ENCODE measurements around the gene RBM20. TPM values are rescaled to one million over a fixed set of nuclear protein-coding genes. Genes with fewer than 3 reads are reported as not detected.

RBM20 gene
- total and polyA plus RNA-seq, 2 of the 13 experiments (the other 11 are each of a cell fraction or from before 2014, with no cell fraction given) = 0.02 to 0.22 TPM

DNA sequence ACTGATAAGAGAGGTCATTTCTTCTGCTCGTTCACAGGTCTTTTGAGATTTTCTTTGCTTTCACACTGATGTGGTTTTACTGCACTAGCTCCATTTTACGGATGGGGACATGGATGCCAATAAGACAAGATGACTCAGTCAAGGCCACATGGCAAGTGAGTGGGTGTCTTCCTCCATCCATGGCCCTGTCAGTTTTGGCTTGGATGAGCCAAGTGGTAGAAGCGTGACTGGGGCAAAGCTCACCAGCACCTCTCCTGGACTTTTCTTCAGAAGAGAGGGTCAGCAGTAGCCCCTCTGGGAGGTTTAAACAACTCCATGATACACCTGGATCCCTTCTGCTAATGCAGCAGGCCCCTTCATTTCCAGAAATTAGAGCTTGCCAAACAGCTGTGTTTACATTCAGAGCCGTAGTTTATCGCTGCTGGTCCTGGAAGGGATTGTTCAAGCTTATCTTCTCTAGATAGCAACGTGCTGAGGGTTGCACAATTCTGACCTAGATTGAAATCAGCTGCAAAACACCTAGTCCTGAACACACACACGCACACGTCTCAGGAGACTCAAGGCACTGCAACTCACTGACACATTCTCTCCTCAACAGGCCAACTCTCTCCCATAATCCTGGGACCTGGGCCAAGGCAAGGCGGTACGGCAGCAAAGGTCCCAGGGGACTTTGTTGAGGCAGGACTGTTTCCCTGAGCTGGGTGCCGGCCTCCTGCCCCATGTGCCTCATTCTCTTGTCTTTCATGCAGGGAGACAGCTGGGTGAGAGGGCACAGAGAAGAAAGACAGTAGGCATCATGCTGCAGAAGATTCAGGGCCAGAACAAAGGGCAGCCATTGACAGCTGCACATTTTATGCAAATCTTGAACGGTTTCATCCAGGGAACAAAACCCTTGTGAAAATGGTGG is 213.4 kb downstream of the RBM20 start (continued):
- TF ChIP-seq, protein P1, sequence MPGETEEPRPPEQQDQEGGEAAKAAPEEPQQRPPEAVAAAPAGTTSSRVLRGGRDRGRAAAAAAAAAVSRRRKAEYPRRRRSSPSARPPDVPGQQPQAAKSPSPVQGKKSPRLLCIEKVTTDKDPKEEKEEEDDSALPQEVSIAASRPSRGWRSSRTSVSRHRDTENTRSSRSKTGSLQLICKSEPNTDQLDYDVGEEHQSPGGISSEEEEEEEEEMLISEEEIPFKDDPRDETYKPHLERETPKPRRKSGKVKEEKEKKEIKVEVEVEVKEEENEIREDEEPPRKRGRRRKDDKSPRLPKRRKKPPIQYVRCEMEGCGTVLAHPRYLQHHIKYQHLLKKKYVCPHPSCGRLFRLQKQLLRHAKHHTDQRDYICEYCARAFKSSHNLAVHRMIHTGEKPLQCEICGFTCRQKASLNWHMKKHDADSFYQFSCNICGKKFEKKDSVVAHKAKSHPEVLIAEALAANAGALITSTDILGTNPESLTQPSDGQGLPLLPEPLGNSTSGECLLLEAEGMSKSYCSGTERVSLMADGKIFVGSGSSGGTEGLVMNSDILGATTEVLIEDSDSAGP (CRISPR knock-in tag; IDR thresholded peaks at IDR 0.05; ENCODE audit: borderline replicate concordance) = peak; percentile 51; the same call in 1 of the 2 replicates
- TF ChIP-seq HHEX (CRISPR knock-in tag; IDR thresholded peaks at IDR 0.05) = peak; percentile 62; the same call in 1 of the 2 replicates
- TF ChIP-seq PPARG (CRISPR knock-in tag; conservative IDR thresholded peaks at IDR 0.05) = peak; percentile 57
- peak; percentile 24; the same call in 1 of the 2 replicates for TF ChIP-seq JUND (CRISPR knock-in tag; IDR thresholded peaks at IDR 0.05)
- TF ChIP-seq SNAPC2 (CRISPR knock-in tag; IDR thresholded peaks at IDR 0.05) = peak; percentile 56; the same call in 1 of the 2 replicates
- TF ChIP-seq, protein P2, sequence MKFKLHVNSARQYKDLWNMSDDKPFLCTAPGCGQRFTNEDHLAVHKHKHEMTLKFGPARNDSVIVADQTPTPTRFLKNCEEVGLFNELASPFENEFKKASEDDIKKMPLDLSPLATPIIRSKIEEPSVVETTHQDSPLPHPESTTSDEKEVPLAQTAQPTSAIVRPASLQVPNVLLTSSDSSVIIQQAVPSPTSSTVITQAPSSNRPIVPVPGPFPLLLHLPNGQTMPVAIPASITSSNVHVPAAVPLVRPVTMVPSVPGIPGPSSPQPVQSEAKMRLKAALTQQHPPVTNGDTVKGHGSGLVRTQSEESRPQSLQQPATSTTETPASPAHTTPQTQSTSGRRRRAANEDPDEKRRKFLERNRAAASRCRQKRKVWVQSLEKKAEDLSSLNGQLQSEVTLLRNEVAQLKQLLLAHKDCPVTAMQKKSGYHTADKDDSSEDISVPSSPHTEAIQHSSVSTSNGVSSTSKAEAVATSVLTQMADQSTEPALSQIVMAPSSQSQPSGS (CRISPR knock-in tag; IDR thresholded peaks at IDR 0.05) = 0 out of 2 replicates have a peak, but pooled peaks have one; percentile 20
- TF ChIP-seq XRCC5 (optimal IDR thresholded peaks at IDR 0.05; ENCODE audit: low read length) = peak; percentile 14
- TF ChIP-seq NCOA2 (CRISPR knock-in tag; IDR thresholded peaks at IDR 0.05) = peak; percentile 71
- TF ChIP-seq ZNF614 (CRISPR knock-in tag; IDR thresholded peaks at IDR 0.05; ENCODE audit: borderline replicate concordance) = 0 out of 2 replicates have a peak, but pooled peaks have one; percentile 50
- 0 out of 2 replicates have a peak, but pooled peaks have one; percentile 74 for TF ChIP-seq ZNF616 (CRISPR knock-in tag; IDR thresholded peaks at IDR 0.05; ENCODE audit: low read depth)
- TF ChIP-seq CSRNP1 (CRISPR knock-in tag; IDR thresholded peaks at IDR 0.05) = 0 out of 2 replicates have a peak, but pooled peaks have one; percentile 44
- peak; percentile 96 for TF ChIP-seq CEBPG (CRISPR knock-in tag; IDR thresholded peaks at IDR 0.05)
- TF ChIP-seq MEIS1 (CRISPR knock-in tag; IDR thresholded peaks at IDR 0.05; ENCODE audit: borderline replicate concordance) = no peak
- TF ChIP-seq FOXJ3 (CRISPR knock-in tag; IDR thresholded peaks at IDR 0.05; ENCODE audit: borderline replicate concordance) = peak; percentile 80; the same call in 1 of the 2 replicates
- no peak for TF ChIP-seq KLF13 (CRISPR knock-in tag; IDR thresholded peaks at IDR 0.05)
- no peak for TF ChIP-seq PRDM10 (CRISPR knock-in tag; IDR thresholded peaks at IDR 0.05; ENCODE audit: low read depth)
